HG02642 (cell line): Measurements from ENCODE around the gene EGFL7.

ENCODE experiments used
- ATAC-seq: cut with Tn5 transposase; IDR thresholded peaks from one replicate; pipeline ENCODE4 v1.9.1; 2021; ENCODE audit warnings: mild to moderate bottlenecking; ENCODE audit not compliant: unreplicated experiment, poor library complexity

The EGFL7 gene

DNA sequence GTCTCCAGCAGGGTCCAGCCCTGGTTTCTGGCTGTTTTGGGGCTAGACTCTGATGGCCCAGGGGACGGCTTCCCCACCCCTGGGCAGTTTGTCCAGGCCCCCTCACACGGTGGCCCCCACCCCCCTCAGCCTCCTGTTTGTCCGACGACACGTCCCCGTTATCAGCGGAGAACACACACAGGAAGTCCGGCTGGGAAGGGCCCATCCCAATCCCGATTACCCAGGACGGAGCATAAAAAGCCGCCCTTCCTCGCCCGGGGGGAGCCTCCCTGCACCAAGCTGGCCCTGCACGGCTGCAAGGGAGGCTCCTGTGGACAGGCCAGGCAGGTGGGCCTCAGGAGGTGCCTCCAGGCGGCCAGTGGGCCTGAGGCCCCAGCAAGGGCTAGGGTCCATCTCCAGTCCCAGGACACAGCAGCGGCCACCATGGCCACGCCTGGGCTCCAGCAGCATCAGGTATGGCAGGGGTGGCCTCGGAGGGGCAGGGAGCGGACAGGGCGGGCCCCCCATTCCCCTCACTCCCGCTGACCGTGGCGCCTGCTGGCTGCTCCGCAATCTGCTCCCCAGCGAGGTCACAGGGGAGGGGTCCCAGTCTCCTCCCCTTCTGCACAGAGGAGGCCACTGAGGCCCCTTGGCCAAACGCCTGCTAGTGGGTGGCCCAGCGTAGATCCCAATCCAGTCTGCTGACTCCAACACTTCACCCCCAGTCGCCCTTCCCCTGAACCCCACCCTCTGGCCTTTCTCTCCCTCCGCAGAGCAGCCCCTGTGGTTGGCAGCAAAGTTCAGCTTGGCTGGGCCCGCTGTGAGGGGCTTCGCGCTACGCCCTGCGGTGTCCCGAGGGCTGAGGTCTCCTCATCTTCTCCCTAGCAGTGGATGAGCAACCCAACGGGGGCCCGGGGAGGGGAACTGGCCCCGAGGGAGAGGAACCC, at the start of gene EGFL7:
Gene EGFL7, plus strand, starts transcription at position 261 of the 926 bp plus-strand sequence. CDS start 5,367 bp downstream, outside the sequence.
- no peak for ATAC-seq

DNA sequence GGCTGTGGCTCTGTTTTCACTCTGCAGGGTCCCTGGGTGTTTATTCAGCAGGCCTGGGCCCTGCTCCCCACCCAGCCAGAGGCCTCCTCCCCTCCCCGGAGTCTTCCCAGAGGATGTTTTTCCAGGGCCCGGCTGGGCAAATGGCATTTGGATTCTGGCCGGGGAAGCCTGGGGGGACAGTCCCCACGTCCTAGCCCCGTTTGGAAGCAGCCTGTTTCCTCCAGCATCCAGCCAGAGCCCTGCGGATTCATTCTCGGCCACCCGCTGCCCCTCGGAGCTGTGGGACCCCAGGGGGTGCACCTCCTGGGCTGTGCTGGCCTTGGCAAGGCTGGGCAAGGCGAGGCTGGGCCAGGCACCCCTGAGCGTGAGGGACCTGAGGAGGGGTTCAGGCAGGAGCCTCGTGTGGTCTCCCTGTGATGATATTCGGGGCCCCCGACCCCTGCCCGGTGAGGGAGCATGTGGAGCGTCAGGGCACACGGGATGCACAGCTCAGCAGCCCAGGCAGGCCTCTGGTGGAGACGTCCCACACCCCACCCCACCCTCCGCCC, 48.8 kb upstream of the EGFL7 start:
- no peak for ATAC-seq

DNA sequence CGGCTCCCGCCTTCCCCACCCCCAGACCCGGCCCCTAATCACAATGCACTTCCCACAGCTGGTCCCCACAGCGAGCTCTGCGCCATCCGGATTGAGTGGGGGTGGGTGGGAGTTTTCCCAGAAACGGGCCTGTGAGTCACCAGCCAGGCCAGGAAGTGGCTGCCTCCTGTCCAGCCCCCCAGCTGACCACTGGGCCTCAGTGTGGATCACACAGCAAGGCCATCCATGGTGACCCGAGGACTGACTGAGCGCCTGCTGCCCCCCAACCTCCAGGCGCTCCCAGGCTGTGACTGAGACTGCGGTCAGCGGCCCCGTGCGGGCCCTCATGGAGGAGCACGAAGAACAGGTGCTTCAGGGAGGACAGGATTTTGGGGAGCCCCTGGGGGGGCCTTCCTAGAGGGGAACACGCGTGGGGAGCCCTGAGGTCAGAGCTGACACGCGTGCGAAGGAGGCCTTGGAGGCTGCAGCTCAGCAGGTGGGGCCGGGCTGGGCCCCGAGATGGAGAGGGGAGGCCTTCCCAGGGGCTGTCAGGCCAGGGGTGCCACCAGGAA, 48.3 kb upstream of the EGFL7 start:
- ATAC-seq = no peak

DNA sequence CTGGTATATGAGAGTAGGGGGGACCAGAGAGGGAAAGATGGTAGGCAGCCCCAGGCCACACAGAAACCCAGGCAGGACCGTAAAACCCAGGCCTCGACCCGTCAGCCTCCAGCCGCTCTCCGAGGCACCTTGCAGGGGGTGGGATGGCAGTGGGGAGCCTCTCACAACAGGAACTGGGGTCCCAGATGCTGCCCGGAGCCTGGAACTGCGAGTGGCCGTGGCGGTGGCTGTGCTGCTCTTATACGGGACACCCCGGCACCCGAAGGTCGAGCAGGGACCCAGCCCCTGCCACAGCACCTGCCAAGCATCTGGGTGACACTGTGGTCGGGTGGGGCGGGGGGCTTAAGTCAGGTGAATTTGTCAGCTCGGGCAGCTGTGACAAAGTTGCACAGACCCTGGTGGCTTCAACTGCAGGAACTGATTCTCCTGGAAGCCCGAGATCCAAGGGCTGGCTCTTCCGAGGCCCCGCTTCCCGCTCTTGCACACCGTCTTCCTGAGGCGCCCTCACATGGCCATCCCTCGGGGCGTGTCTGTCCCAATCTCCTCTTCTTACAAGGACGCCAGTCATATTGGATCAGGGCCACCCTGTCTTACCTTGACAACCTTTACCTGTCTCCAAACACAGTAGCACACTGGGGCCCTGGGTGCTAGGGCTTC, 47.6 kb upstream of the EGFL7 start:
- no peak for ATAC-seq

DNA sequence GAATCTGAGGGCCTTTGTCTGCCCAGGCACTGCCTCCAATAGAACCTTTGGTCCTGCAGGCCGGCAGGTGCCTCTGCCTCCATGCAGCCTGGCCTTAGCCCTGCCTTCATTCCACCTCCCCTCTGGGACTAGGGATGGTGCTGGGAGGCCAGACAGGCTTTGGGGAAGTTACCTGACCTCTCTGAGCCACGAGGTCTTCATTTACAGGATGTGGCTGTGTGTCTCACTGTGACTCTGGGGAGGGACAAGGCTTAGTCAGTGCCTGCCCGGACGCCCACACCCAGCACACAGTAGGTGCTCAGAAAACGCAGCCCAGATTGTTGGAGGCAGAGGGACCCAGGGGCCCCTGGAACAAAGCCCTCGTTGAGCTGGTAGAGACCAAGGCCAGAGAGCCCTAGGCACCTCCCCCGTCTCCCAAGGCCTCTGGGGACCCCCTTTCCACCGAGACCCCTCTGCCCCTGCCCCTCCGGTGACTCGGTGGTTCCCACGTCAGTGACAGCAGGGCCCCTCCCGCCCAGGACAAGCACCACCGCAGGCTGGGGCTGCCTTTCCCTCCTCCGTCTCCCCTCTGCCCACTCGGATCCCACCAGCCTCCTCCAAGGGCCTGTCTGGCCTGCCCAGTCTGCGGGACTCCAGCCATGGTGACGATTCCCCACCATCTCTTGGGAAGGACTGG, 46.9 kb upstream of the EGFL7 start:
- no peak for ATAC-seq

DNA sequence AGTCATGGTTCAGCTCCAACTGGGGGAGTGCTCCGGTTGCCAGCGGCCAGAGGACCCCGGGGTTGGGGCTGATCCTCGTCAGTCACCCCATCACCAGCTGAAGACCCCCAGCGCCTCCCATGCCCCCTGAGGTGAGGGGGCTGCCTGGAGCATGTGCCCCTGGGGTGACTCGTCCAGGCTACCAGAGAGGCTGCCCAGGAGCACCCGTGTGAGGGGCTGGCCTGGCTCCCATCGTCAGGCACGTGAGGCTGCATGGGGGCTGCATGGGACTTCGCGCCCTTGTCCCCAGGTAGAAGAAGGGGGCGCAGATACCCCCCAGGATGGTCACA, 46.4 kb upstream of the EGFL7 start:
- no peak for ATAC-seq

DNA sequence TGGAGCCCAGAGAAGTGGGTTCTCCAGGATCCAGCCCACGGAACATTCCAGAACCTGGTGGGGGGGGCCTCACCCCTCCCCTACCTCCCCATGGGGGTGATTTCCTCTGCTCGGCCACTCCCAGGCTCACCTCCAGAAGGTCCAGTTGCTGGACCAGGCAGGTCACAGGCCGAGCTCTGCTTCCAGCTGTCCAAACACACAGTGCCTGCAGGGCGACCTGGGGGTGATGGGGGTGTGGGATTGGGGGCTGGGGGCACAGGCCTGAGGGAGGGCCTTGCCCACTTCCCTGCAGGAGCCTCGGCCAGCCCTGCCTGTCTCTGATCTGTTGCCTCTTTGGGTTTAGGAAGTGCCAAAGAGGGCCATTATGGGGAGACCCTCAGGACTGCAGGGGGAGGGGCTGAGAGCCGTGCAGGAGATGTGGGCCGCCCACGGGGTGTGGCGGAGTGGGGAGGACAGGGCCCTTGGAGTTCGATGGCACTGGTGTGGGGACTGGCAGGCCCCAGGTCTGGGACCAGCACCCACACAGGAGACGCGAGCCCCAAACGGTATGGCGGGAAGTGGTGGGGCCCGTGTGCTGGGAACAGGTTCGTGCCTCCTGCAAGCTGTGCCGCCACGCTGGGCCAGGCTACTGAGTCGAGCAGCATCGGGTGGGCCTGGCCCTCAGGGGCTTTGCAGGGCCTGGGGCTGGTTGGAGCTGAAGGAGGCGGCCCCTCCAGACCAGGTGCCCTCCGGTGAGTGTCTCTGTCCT, 45.6 kb upstream of the EGFL7 start:
- ATAC-seq = no peak

DNA sequence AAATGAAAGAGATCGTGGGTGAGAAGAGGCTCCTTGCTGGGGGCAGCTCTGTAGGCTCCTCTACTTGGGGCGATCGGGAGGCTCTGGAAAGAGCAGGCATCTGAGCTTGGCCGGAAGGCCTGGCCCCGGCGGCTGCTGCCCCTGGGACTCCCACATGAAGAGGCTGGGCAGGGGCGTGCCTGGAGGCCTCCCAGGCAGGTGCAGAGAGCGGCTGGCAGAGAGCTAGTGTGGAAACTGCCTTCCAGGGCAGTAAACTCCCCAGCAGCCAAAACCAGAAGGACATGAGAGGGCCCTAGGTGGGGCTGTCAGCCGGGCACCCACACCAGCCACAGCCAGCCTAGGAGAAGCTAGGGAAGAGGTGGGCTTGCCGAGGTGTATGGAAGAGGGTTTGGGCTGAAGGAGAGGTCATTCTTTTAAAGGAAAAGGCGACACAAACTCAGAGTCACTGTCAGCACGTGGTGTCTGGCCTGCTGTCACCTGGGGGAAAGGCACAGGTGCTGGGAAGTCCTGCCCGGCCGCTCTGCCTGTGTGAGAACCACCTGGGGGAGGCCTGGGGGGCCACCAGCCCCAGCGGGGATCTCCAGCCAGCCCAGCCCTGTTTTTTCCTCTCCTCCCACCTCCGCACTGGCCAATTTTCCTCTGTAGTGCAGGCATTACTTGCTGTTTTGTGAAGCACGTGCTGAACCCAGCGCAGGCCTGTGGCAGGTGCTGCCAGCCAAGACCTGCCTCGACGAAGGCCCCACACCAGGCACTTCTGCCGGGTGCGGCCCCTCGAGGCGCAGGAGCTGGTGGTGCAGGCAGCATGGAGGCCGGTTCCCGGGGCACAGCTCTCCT, 44.8 kb upstream of the EGFL7 start:
- no peak for ATAC-seq

DNA sequence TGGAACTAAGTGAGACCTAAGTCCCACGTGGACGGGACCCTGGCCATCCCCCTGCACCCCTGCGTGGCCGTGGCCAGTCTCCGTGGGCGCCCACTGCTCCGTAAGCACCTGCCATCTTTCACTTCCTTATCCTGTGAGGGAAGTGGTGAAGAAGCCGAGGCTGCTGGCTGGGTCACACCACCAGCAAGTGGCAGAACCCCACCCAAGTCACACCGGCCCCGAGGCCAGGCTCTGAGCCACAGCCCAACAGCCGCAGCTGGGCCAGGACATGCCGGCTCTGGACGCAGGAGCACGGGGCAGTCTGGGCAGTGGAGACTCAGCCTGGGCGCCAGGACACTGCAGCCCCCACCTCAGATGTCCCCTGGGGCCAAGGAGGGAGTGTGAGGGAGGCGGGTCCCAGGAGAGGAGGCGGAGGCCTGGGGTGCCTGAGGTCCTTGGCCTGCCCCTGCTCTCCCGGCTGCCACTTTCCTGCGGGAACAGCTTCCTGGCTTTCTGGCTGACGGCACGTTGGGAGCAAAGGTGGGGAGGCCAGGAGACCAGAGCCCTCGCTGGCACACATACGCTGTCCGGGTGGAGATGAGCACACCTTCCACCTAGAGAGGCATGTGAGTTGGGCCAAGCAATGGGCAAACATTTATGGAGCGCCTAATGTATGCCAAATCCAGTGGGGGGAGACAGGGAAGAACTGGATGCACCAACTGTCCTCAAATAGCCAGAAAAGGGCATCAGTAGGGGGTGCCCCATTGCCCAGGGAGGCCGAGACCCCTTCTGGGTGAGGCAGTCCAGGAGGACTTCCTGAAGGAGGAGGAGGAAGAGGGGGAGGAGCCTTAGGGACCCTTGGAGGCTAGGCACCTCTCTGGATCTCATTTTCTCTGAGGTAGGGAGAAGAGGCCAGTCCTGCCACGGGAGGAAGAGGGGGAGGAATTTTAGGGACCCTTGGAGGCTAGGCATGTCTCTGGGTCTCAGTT, 43.9 kb upstream of the EGFL7 start:
- ATAC-seq = no peak

DNA sequence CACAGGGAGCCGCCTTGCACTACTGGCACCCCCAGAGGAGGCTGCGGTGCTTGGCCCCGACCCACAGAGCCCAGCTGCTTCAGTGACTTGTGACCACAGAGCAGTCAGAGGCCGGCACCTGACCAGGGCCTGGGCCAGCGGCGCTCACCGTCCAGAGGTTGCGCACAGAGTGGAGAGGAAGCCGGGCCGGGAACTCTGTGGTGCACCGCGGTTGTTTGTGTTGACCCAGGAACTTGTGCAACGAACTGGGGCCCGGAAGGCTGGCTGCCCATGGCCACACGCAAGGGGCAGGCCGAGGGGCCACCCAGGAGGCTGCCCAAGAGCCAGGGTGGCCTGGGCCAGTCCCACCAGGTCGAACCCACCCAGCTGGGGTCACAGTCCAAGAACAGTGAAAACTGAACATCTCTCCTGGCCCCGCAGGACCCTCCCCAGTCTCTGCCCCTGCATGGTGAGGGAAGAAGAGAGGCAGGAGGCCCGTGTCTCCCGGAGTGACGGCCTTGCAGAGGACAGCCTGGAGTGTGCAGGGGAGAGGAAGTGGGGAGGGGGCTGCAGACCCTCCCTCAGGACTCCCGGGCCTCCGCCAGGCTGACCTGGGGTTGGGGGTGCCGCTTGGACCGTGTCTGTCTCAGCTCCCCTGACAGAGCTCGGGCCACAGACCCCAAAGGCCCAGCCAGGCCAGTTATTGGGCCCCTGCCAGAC, 42.8 kb upstream of the EGFL7 start:
- no peak for ATAC-seq

DNA sequence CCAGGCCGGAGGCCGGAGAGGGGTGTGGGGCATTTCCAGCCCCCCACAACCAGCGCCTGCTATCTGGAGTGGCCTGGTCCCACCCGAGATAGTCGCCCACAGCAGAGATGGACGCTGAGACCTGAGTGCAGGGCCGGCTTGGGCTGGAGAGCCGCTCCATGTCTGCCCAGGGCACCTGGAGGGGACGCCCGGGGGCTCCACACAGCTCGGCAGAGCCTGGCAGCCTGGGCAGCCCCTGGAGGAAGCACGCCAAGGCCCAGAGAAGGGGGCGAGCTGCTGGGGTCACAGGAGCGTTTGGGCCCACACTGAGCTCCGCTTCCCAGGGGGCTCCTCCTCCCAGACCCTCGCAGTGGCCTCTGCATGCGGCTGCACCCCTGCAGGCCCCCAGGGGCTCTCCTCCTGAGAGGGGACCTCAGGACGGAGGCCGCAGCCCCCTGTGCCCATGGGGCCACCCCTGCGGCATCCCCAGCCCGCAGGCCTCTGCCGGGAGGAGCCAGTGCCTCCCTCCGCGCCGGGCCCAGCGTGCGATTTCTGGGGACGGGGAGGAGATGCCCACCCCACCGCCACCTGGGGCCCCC, 42.2 kb upstream of the EGFL7 start:
- ATAC-seq = no peak

DNA sequence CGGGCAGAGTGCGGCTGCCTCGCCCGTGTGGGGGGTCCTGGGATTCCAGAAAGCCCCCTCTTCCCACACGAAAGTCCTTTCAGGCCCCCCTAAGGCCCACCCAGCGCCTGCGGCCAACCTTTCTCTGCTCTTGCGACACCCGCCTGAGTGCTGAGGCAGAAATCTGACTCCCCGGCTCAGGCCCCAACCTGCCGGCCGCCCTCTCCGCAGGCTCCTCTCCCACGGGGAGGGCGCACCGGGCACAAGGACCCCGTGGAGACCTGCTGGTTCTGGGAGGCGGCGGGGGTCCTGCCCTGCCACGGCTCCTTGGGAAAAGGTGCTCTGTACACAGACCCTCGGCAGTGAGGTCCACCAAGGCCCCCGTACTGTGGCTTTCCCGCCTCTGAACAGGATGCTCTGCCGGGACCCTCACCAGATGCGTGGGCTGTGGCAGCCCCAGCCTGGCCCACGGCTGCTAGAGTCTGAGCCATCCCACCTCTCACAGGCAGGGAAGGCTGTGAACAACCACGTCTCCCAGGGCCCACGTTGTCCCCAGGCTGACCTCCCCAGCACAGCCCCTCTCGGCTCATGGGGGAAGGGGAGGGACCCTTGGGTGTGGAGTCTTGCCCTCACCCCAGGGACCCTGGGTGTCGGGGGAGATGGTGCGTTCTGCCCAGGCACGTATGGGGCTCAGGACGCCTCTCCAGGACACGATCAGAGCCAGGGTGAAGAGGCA, 41.5 kb upstream of the EGFL7 start:
- no peak for ATAC-seq

DNA sequence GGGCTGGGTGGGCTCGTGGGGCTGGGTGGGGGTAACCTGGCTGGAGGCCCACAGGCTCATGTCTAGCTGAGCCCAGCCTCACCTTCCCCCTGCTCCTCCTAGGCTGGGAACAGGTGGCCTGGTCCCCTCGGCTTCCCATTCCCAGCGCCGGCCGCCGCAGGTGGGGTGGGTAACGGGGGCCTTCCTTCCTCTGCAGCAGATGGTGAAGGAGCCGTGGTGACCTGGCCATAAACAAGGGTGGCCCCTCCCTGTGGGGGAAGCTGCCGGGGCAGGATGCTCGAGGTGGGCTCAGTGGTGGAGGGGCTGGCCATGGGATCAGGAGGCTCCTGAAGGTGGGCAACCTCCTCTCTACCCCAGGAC, 41.0 kb upstream of the EGFL7 start:
- no peak for ATAC-seq

DNA sequence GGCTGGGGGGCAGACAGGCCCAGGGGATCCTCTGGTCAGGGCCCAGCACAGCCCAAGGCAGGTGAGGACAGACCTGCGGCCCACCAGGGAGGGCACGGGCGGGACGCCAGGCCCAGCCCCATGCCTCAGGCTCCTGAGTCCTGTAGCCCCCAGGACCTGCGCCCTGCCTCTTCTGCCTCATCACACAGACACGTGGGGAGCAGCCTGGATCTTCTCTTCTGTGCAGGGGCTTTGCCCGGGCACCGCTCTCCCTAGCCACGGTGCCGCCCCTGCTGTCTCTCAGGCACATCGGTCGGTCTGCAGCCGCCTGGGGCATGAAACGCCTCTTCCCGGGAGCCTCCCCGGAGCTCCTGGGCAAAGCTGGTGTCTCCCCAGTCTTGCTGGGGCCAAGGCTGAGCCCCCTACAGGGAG, 40.2 kb upstream of the EGFL7 start:
- no peak for ATAC-seq

DNA sequence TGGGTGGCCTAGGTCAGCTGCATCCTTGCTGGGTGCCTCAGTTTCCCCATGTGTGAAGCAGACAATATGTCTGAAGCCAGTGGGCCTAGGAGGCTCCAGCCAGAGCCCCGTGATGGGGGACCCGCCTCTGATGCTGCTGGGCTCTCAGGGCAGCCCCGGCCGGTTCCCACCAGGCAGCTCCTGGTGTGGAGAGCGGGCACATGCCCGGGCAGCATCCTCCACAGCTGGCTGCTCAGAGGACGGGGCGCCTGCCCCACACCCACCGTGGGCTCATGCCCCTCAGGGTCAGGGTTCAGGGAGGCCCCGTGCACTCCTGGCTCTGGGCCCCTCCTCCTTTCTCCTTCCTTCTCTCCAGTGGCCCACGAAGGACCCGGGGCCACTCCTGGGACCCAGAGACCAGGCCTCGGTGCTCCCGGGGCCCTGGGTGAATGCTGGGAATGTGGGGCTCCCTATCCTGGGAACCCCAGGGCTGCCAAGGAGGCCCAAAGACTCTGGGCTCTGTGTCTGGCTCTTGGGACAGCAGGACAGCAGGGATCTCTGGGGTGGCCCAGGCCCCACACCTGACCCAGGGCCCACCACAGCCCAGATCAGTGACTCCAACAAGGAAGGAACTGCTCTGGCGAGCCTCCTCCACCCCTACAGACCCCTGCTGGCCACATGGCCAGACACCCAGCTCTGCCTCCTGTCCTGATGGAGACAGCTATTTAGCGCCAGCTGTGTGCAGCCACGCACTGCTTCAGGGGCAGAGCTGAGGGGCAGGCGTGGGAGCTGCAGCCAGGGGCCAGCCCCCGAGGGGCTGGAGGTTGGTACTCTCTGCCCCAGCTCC, 39.5 kb upstream of the EGFL7 start:
- no peak for ATAC-seq

DNA sequence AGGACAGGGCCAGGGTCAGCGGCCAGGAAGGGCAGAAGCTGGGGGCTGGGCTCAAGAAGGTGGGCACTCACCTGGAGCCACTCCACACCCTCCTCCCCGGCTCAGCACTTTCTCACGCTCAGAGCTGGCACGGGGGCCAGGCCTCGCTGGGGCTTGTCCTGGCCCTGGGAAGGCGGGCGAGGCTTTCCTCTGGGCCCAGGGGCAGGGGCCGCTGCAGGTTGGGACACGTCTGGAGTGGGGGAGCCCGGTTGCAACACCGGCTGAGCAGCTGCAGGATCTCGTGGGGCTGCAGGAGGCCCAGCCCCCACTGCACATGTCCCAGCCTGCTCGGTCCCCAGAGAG, 38.9 kb upstream of the EGFL7 start:
- ATAC-seq = no peak
